GM21576 (cell line): ENCODE measurements around the gene DPYD.

Experiments used
- ATAC-seq: cut with Tn5 transposase; IDR thresholded peaks from one replicate; pipeline ENCODE4 v1.9.1; 2021; ENCODE audit warnings: mild to moderate bottlenecking, moderate library complexity; ENCODE audit not compliant: unreplicated experiment

DPYD gene

GRCh38 chr1:97630948-97631347 lies 289.9 kb downstream of the DPYD start:
- no peak for ATAC-seq

GRCh38 chr1:97630281-97630680 lies 290.6 kb downstream of the DPYD start:
- ATAC-seq = no peak

- ATAC-seq = no peak
These were observed 297.6 kb downstream of the DPYD start for GRCh38 chr1:97623220-97623619.

GRCh38 chr1:97621955-97622354 lies 298.9 kb downstream of the DPYD start:
- no peak for ATAC-seq

- ATAC-seq = no peak
These were observed 301.1 kb downstream of the DPYD start for GRCh38 chr1:97619706-97620105.

- no peak for ATAC-seq
These were observed 310.1 kb downstream of the DPYD start for GRCh38 chr1:97610748-97611147.

GRCh38 chr1:97610102-97610501 lies 310.7 kb downstream of the DPYD start:
- ATAC-seq = no peak

GRCh38 chr1:97608272-97608671 lies 312.6 kb downstream of the DPYD start:
- ATAC-seq = no peak

GRCh38 chr1:97603776-97604175 lies 317.1 kb downstream of the DPYD start:
- no peak for ATAC-seq

- no peak for ATAC-seq
These were observed 317.6 kb downstream of the DPYD start for GRCh38 chr1:97603218-97603617.

GRCh38 chr1:97599447-97599846 lies 321.4 kb downstream of the DPYD start:
- no peak for ATAC-seq

GRCh38 chr1:97593192-97593591 lies 327.6 kb downstream of the DPYD start:
- no peak for ATAC-seq

GRCh38 chr1:97588772-97589171 lies 332.1 kb downstream of the DPYD start:
- ATAC-seq = no peak

GRCh38 chr1:97581614-97582051 lies 339.2 kb downstream of the DPYD start:
- no peak for ATAC-seq

- ATAC-seq = no peak
These were observed 343.2 kb downstream of the DPYD start for GRCh38 chr1:97577613-97578012.

- no peak for ATAC-seq
These were observed 347.3 kb downstream of the DPYD start for GRCh38 chr1:97573553-97573952.

GRCh38 chr1:97572561-97572960 lies 348.3 kb downstream of the DPYD start:
- no peak for ATAC-seq

GRCh38 chr1:97571760-97572159 lies 349.1 kb downstream of the DPYD start:
- no peak for ATAC-seq

GRCh38 chr1:97570691-97571090 lies 350.1 kb downstream of the DPYD start:
- ATAC-seq = no peak

- ATAC-seq = no peak
These were observed 353.7 kb downstream of the DPYD start for GRCh38 chr1:97567000-97567749.

- ATAC-seq = no peak
These were observed 354.9 kb downstream of the DPYD start for GRCh38 chr1:97565886-97566285.

GRCh38 chr1:97563926-97564325 lies 356.9 kb downstream of the DPYD start:
- ATAC-seq = no peak

- no peak for ATAC-seq
These were observed 358.8 kb downstream of the DPYD start for GRCh38 chr1:97562081-97562480.
